Measurements from ENCODE around the gene NT5DC3. TPM values are rescaled to one million over a fixed set of nuclear protein-coding genes. Genes with fewer than 3 reads are reported as not detected.
A peak's percentile ranks its signal among the peaks of the same experiment; 100 is the strongest.

NT5DC3 gene
- total RNA-seq, 1 donor from 2014 or later = 3.3 TPM

DNA sequence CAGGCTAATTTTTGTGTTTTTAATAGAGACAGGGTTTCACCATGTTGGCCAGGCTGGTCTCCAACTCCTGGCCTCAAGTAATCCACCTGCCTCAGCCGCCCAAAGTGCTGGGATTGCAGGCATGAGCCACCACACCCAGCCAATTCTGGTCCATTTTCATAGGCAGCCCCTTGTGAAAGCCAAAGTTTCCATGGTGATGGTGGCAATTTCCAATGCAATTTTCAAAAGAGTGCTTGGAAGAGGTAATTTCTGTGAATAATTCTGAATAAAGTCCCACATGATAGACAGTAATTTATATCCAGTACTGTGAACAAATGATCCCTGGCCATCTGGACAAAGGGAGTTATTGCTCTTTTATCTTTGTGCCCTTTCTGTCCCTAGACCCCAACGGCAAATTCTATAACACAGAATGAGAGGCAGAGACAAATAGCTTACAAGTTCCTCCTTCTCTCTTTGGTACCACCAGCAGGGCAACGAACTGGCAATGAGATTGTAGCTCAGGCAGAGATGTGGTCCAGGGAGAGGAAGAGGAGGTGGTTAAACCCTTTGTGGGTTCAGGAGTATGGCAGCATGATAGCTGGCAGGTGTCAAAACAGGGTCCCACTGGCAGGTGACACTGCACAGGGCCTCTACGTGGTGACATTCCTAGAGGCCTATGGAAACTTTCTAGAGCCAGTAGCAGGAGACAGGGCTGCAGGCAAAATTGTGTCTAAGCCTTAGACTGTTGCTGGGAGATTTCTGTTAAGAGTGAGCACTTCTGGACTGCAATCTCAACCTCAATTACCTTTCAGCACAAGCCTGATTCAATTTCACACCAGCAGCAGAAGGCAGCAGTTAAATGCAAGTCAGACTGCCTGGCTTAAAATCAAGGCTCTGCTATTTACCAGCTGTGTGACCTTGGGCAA is 46.5 kb downstream of the NT5DC3 start:
- intact Hi-C loops (cut with micrococcal nuclease) = no loop called here
- ATAC-seq (peak; percentile 56), DNase-seq (no peak)

DNA sequence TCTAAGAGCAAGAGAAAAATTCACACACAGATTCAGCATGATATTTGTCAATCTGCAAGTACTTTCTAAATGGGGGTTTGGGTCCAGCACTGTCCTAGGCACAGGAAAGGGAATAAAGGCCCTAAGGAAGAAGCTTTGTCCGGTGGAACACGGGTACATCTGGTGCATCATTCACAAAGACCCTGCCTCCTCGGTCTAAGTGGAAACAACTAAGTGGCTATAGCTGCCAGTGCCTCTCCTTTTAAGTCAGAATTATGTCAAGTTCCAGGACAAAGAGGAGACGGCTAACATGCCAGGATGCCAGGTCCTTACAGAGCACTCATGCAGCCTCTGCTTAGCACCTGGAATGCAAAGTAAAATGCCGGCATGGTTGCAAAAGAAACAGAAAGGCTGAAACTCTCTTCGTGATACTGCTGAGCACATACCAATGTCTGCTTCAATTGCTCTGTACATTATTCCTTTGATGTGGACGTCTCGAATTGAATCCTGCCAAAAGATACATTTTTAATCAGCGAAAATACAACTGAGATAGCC is 47.5 kb downstream of the NT5DC3 start:
- intact Hi-C loops (cut with micrococcal nuclease) = no loop called here
- DNase-seq (no peak), ATAC-seq (no peak)

DNA sequence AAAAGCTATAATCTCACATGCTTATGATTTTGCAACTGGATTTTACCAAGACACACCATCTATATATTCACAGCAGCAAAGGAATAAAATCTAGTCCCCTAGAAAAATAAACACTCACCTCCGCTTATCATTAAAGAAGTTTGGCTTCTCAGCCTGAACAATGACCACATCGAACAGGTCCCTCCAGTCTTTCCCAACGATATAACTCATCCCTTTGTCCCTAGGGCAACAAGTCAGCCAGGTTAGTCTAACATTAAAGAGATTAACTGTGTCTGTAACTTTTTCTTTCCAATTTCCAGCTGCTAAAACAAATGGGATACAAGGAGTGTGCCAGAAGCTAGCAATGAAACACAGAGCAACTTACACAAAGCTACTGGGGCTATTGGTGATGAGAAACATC is 48.0 kb downstream of the NT5DC3 start:
- ATAC-seq (no peak), DNase-seq (no peak)
- intact Hi-C loops (cut with micrococcal nuclease) = no loop called here

DNA sequence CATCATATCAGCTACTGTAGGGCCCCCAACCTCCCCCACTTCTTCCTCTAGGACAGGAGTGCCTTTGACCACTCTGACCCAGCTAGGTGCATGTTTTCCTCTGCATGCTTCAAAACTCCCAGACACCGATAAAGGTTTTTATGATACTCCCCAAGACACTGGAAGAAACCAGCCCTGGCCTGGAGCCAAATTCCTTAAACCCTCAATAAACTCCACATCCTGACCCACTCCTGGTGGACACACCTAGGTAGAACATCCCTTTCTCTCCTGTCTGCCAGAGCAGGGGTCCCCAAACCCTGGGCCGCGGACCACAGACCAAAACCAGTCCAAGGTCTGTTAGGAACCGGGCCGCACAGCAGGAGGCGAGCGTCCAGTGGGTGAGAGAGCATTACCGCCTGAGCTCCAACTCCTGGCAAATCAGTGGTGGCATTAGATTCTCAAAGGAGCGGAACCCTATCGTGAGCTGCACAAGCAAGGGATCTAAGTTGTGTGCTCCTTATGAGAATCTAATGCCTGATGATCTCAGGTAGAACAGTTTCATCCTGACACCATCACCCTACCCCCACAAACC is 49.6 kb downstream of the NT5DC3 start:
- DNase-seq (no peak), ATAC-seq (no peak)
- intact Hi-C loops (cut with micrococcal nuclease) = no loop called here

DNA sequence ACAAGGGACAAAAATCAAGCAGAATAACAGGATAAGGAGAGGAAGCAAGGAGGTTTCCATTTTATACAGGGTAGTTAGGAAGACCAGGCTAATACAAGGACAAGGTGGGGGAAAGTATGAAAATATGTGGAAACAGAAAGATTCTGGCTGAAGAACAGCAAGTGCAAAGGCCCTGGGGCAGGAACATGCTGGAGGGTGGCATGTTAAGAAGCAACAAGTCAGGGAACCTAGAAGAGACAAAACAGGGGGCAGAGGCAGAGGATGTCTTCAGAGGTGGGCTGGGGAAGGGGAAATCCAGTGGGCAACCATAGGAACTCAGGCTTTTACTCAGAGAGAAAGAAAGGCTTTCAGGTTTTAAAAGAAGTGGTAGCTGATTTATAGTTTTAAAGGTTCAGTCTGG is 54.8 kb downstream of the NT5DC3 start:
- ATAC-seq = no peak
- no peak for DNase-seq
- intact Hi-C loops (cut with micrococcal nuclease) = no loop called here

DNA sequence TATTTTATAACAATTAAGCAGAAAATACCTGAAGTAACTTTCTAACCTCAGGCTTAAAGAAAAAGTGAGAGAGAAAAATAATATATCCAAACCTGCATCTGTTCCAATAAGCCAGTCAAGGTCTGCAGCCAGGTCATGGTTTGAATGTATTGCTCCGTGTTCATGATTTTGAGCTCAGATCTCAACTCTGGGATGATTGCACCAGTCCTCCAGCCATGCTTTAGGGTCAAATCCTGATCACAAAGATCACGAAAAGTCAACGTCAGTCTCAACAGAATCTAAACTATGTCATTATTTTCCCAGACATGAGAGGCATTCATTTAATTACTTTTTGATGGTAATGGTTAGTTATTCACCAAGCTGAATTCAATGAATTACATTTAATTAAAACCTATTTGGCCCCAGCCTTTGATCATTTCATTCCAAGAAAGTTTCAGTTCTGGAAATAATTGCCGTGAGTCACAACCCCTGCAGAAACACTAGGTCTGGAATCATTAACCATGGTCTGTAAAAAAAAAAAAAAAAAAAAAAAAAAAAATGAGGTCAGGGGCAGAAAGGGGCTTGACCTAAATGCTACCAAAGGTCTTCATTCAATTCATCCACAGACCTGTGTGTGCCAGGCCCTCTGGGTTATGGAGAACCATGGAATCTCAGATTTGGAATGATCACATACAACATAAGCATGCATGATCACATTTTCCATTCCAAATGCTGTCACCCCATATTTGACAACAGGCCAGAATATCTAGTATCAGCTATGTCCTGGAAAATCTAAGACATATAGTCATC is 55.6 kb downstream of the NT5DC3 start:
- DNase-seq (no peak), ATAC-seq (no peak)
- intact Hi-C loops (cut with micrococcal nuclease) = no loop called here

DNA sequence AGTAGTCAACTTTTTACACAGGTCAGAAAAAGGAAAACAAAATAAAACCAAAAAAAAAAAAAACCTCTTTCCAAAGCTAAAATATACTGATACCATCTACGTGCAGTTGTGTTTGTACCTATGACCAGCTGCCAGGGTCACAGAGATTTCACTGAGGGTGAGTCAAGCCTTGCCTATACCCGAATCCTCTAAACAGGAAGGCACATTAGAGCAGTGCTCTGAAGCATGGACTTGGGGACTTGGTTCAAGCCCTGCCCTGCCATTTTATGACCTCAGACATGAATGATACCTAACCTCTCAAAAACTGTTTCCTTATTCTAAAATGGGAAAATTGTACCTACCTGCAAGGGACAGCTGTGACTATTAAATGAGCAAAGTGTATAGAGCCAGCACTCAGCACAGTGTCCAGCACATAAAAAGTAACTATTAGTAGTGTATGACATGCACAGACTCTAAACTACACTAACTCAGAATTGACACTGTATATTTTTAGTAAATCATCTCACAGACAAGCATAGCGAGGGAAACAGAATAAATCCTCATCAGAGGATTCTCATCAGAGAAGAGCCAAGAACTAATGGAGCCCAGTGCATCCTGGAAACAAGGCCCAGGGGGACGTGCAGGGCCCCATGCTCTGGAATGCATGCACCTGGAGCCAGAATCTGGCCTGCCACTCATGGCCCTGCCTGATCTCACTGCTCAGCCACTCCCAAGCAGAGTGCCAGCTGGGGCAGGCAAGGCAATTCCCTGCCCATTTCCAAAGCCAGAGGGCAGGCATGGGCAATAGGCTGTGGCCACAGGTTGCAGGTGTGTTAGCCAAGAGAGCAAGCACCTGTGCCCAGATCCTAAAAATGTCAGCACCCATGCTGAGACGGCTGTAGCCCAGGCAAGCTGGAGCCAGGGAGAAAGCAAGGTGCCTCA is 57.0 kb downstream of the NT5DC3 start:
- no peak for DNase-seq
- intact Hi-C loops (cut with micrococcal nuclease) = no loop called here
- peak; percentile 77 for ATAC-seq

DNA sequence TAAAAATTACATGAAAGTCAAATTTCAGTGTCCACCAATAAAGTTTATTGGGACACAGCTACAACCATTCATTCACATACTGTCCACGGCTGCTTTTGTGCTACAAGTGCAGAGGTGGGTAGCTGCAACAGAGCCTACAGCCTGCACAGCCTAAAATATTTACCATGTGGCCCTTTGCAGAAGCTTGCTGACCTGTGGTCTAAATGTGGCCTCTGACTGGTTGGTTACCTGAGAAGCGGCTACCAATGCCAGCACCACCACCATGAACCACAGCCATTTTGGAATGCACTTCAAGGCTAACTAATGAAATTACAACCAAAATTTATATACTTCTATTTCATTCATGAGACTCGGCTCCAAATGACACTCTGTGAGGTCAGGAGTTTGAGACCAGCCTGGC is 58.6 kb downstream of the NT5DC3 start:
- ATAC-seq (no peak), DNase-seq (no peak)
- intact Hi-C loops (cut with micrococcal nuclease) = no loop called here

DNA sequence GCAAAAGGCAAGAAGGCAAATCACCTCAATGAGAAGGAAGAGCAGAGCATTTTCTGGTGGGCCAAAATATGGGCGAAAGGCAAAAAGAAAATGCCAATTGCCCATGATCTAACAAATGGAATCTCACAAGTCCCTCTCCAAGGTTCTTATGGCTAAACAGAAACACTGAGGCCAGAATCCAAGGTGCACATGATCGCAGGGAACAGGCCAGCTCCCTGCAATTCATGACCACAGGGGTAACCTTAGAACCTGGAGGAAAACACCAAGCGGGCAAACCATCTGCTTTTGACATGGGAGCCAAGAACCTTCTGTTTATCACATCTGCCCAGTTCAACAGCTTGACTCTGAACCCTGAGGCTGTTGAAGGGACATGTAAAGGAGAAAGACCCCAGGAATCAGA is 60.0 kb downstream of the NT5DC3 start:
- intact Hi-C loops (cut with micrococcal nuclease) = no loop called here
- DNase-seq (no peak), ATAC-seq (no peak)

DNA sequence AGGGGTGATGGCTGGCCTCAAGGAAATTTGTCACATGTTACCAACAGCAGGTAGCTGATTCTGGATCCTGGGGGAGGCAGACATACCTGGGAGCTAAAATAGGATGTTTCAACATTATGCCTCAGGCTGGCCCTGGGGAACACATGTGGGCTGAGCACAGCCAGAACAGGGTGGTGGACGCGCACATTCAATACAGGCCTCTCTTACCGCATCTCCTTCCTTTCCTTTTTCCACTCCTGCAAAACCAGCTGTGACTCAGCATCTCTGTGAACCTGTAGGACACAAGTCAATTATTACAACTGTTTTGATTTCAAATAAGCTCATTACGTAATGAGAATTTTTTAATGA is 61.0 kb downstream of the NT5DC3 start:
- ATAC-seq (no peak), DNase-seq (no peak)
- intact Hi-C loops (cut with micrococcal nuclease) = no loop called here

DNA sequence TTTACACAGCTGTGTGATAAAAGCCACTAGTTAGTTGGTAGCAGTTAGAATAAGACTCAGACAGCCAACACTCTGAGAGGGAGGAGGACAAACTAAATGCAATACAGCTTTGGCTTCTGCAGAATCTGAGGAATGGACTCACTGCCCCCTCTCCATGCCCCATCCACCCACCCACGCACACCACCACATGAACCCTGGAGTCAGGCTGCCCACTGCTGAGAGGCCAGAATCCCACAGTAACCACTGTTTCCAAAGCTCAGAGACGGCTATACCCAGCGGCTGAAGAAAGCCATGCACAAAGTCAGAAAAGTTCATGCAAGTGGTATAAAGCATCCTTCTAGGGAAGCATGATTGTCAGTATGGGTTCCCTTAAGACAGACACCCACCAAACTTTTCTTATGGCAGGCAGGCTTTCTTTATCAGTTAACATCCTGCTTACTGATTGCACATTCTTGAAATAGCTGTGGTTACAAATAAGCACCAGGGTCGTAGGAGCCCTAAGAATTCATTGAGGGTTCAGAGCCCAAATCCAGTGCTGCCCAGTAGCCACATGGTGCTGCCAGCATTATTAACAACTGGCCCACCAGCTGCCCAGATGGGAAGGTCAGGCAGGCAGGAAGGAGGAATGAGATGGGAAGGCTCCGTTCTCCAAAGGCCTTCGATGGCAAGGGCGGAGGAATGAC is 61.5 kb downstream of the NT5DC3 start:
- no peak for DNase-seq
- no peak for ATAC-seq
- intact Hi-C loops (cut with micrococcal nuclease) = no loop called here

DNA sequence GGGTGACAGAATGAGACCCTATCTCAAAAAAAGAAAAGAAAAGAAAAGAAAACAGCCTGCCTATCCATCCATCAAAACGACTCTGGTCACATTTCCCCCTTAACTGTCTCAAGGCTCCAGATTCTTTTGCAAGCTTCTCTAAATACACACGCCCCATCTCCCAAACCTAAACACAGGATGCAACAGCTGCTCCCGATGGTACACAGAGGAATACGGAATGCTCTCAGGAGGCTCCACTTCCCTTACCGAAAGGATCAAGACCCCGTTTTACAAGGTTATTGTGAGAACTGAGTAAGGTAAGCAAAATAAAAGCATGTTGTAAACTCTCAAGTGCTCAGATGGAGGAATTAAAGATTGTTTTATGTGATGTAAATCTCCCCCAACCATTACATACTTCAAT is 62.3 kb downstream of the NT5DC3 start:
- intact Hi-C loops (cut with micrococcal nuclease) = no loop called here
- ATAC-seq = no peak
- DNase-seq = no peak

DNA sequence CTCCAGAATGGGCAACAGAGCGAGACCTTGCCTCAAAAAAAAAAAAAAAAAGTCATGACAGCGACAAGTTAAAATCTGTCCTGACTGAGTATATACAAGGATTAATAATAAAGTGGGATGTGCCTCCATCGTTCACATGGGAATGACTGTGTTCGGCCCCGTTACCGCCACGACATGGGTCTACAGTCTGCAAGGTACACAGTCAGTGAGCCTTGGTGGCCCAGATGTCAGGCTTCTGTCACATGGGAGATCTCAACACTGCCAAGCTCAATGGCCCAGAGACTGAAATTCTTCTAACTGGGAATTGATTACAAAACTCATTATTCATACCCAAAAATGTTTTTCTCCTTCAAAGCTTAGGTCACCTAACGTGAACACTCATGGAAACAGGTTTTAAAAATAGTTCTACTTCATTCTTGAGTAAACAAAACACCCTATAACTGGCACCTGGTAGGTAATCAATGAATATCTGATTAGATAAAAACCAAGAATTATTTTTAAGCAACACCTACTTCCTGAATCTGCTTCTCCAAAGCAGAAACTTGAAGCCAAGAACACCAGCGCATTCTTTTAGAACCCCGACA is 66.0 kb downstream of the NT5DC3 start:
- no peak for ATAC-seq

DNA sequence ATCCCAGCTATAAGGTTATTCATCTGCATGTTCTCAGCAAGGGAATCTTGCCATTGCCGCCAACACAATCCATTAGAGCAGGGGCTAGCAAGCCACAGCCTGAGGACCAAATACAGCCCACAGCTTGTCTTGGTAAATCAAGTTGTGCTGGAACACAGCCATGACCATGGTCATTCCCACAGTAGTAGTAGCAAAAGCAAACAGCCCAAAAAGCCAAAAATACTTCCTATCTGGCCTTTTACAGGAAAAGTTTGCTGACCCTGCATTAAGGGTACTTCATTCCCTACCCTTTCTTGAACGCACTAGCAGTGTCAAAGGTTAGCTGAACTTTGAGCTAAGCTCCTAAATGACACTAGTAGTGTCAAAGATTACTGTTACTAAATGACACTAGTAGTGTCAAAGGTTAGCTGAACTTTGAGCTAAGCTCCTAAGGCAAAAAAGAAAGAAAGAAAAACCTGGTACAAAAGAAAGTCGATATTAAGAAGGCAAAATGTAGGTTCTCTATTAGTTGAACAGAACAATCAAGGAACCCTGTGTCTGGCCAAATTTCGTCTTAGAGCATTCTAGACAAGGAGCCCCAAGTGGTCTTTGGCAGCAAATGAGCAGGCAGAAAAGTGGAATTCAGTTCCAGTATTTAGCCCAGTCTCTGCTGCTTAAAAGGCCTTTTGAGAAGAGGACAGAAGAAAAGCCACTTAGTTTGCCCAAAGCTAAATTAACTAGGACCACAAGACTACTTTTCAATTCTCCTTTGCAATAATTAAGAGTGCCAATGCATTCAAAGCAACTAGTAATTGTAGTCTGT is 67.7 kb downstream of the NT5DC3 start:
- ATAC-seq = no peak
- DNase-seq = no peak
- intact Hi-C loops (cut with micrococcal nuclease) = no loop called here

More for the DNA sequence above, 66.0 kb downstream of the NT5DC3 start:
- no peak for DNase-seq
- intact Hi-C loops (cut with micrococcal nuclease) = no loop called here

DNA sequence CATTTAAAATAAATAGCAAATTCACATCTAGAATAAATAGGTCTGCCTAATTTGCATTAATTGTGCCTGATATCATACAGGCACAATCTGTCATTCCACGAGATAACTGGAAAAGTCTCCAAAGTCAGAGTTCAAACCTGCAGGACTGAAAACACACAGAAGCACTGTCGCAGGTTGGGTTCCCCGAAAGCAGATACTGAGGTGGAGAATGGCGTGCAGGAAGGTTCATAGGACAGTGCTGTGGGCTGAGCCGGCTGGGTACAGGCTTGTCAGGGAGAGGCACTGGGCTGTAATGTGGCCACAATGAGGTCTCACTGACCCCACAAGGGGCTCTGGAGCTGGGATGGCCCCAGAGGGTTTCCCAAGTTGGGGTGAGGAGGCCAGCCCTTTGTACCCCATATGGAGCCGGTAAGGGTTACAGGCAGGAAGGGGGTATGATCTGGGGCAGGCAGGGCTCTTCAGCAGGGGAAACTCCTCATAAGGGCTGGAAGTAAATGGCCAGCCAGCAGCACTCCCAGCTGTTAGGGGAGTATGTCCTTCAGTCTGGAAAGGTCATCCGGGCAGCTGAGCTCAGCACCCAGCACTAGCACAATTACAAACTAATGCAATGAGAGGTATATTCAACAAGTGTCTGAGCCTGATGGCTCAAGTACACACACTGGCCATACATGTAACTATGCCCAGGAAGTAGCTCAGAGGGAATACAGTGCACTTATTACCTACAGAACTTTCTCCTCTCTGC is 68.5 kb downstream of the NT5DC3 start:
- intact Hi-C loops (cut with micrococcal nuclease) = no loop called here
- ATAC-seq (peak; percentile 17), DNase-seq (no peak)

DNA sequence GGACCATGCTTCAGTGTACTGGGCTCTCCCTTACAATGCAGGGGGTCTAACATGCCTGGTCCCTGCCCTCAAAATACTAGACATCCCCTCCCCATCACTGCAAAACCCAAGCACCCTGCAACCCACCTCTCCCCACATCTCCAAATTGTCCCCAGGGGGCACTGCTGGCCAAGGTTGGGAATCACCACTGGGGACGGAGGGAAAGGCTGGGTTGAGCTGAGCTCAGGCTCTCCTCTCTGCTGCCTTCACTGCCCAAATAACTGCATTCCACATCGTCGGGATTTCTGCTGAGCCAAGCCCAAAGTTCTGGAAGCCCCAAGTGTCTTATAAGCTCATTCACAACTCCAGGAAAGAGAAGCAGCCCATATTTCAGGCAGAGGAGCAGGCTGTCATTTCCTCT is 69.6 kb downstream of the NT5DC3 start:
- intact Hi-C loops (cut with micrococcal nuclease) = no loop called here
- DNase-seq (no peak), ATAC-seq (peak; percentile 56)

Measured in left ventricle myocardium superior (tissue), 1 donor.